ENCODE results near the gene UBE2G1. TPM values are rescaled to one million over a fixed set of nuclear protein-coding genes. Genes with fewer than 3 reads are reported as not detected.

UBE2G1 gene
- polyA plus RNA-seq, 1 donor from 2014 or later = 65.8 TPM

DNA sequence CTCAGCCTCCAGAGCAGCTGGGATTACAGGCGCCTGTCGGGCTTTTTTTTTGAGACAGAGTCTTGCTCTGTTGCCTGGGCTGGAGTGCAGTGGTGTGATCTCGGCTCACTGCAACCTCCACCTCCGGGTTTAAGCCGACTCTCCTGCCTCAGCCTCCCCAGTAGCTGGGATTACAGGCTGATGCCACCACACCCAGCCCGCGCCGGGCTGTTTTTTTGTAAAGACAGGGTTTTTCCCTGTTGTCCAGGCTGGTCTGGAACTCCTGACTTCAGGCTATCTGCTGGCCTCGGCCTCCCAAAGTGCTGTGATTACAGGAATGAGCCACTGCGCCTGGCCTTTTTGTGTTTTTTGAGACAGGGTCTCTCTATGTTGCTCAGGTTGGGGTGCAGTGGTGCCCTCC is 39.9 kb upstream of the UBE2G1 start:
- Histone ChIP-seq H4K20me1 (ENCODE audit: insufficient read depth) (no peaks in the 10 kb centered on the region), H3K4me2 (ENCODE audit: low read length) (no peak overlapping the region), H3K27me3 (ENCODE audit: insufficient read depth, low read depth, low read length) (no peaks in the 10 kb centered on the region), H3K79me2 (replicated peaks; ENCODE audit: insufficient read depth, low read length) (no peaks in the 10 kb centered on the region), H3K9ac (ENCODE audit: low read length) (no peak overlapping the region), H3F3A (ENCODE audit: insufficient read depth, low read length, poor library complexity, severe bottlenecking) (no peaks in the 10 kb centered on the region), H3K36me3 (ENCODE audit: insufficient read depth, low read length) (no peaks in the 10 kb centered on the region), H3K9me3 (ENCODE audit: low read length) (no peaks in the 10 kb centered on the region), H3K27ac (ENCODE audit: low read length) (no peak overlapping the region), H3K4me3 (ENCODE audit: low read length) (no peak overlapping the region), H2AFZ (ENCODE audit: low read depth, low read length) (no peak overlapping the region), H3K9me2 (ENCODE audit: insufficient read depth, low read length) (no peaks in the 10 kb centered on the region)
- no peak for TF ChIP-seq TAF1 (IDR thresholded peaks at IDR 0.05; ENCODE audit: low read depth)
- TF ChIP-seq, protein P1, sequence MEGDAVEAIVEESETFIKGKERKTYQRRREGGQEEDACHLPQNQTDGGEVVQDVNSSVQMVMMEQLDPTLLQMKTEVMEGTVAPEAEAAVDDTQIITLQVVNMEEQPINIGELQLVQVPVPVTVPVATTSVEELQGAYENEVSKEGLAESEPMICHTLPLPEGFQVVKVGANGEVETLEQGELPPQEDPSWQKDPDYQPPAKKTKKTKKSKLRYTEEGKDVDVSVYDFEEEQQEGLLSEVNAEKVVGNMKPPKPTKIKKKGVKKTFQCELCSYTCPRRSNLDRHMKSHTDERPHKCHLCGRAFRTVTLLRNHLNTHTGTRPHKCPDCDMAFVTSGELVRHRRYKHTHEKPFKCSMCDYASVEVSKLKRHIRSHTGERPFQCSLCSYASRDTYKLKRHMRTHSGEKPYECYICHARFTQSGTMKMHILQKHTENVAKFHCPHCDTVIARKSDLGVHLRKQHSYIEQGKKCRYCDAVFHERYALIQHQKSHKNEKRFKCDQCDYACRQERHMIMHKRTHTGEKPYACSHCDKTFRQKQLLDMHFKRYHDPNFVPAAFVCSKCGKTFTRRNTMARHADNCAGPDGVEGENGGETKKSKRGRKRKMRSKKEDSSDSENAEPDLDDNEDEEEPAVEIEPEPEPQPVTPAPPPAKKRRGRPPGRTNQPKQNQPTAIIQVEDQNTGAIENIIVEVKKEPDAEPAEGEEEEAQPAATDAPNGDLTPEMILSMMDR (IDR thresholded peaks at IDR 0.05; ENCODE audit: poor library complexity, severe bottlenecking) = no peak

DNA sequence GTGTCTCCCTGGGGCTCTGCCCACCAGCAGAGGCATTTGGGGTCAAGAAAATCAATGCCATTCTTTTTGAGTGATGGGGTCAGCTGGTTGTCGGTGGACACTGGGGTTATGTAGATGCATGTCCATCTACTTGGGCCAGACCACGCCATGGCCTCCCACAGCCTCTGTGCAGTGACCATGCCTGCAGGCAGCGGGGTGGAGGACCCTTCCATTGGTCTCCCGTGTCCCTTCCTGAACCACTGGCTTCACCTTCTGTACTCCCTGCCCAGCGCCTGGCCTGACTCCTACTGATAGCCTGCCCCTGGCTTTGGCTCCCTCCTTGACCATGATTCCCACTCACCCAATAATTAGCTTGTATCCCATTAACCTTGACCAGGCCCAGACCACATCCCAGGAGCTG is 39.2 kb upstream of the UBE2G1 start:
- H3F3A ChIP-seq (ENCODE audit: insufficient read depth, low read length, poor library complexity, severe bottlenecking) = no peaks in the 10 kb centered on the region
- H3K9me3 ChIP-seq (ENCODE audit: low read length) = no peaks in the 10 kb centered on the region
- H3K27ac ChIP-seq (ENCODE audit: low read length) = no peak overlapping the region
- no peak overlapping the region for H3K9ac ChIP-seq (ENCODE audit: low read length)
- H3K9me2 ChIP-seq (ENCODE audit: insufficient read depth, low read length) = no peaks in the 10 kb centered on the region
- no peak overlapping the region for H3K4me3 ChIP-seq (ENCODE audit: low read length)
- no peaks in the 10 kb centered on the region for H4K20me1 ChIP-seq (ENCODE audit: insufficient read depth)
- no peaks in the 10 kb centered on the region for H3K36me3 ChIP-seq (ENCODE audit: insufficient read depth, low read length)
- no peaks in the 10 kb centered on the region for H3K79me2 ChIP-seq (replicated peaks; ENCODE audit: insufficient read depth, low read length)
- no peak overlapping the region for H3K4me2 ChIP-seq (ENCODE audit: low read length)
- no peak for TF ChIP-seq POLR2AphosphoS5 (IDR thresholded peaks at IDR 0.05)
- TF ChIP-seq SMC3 (conservative IDR thresholded peaks at IDR 0.05; ENCODE audit: poor library complexity) = no peak
- H3K27me3 ChIP-seq (ENCODE audit: insufficient read depth, low read depth, low read length) = no peaks in the 10 kb centered on the region
- no peak overlapping the region for H2AFZ ChIP-seq (ENCODE audit: low read depth, low read length)

GRCh38 chr17:4405038-4405669 is 38.7 kb upstream of the UBE2G1 start:
- no peak overlapping the region for H3K4me2 ChIP-seq (ENCODE audit: low read length)
- H3K9ac ChIP-seq (ENCODE audit: low read length) = no peak overlapping the region
- H3F3A ChIP-seq (ENCODE audit: insufficient read depth, low read length, poor library complexity, severe bottlenecking) = no peaks in the 10 kb centered on the region
- H3K79me2 ChIP-seq (replicated peaks; ENCODE audit: insufficient read depth, low read length) = no peaks in the 10 kb centered on the region
- no peak for TF ChIP-seq RAD21 (conservative IDR thresholded peaks at IDR 0.05)
- TF ChIP-seq MXI1 (conservative IDR thresholded peaks at IDR 0.05; ENCODE audit: poor library complexity, severe bottlenecking) = no peak
- TF ChIP-seq EZH2 (IDR thresholded peaks at IDR 0.05; ENCODE audit: borderline replicate concordance, insufficient read depth, low read length, poor library complexity, severe bottlenecking) = no peak
- no peak for TF ChIP-seq SMC3 (conservative IDR thresholded peaks at IDR 0.05; ENCODE audit: poor library complexity)
- TF ChIP-seq EP300 (conservative IDR thresholded peaks at IDR 0.05; ENCODE audit: poor library complexity, severe bottlenecking) = no peak
- TF ChIP-seq, protein P1 (IDR thresholded peaks at IDR 0.05; ENCODE audit: poor library complexity, severe bottlenecking) = no peak
- TF ChIP-seq TAF1 (IDR thresholded peaks at IDR 0.05; ENCODE audit: low read depth) = no peak
- TF ChIP-seq POLR2AphosphoS5 (IDR thresholded peaks at IDR 0.05) = no peak
- TF ChIP-seq, protein P2, sequence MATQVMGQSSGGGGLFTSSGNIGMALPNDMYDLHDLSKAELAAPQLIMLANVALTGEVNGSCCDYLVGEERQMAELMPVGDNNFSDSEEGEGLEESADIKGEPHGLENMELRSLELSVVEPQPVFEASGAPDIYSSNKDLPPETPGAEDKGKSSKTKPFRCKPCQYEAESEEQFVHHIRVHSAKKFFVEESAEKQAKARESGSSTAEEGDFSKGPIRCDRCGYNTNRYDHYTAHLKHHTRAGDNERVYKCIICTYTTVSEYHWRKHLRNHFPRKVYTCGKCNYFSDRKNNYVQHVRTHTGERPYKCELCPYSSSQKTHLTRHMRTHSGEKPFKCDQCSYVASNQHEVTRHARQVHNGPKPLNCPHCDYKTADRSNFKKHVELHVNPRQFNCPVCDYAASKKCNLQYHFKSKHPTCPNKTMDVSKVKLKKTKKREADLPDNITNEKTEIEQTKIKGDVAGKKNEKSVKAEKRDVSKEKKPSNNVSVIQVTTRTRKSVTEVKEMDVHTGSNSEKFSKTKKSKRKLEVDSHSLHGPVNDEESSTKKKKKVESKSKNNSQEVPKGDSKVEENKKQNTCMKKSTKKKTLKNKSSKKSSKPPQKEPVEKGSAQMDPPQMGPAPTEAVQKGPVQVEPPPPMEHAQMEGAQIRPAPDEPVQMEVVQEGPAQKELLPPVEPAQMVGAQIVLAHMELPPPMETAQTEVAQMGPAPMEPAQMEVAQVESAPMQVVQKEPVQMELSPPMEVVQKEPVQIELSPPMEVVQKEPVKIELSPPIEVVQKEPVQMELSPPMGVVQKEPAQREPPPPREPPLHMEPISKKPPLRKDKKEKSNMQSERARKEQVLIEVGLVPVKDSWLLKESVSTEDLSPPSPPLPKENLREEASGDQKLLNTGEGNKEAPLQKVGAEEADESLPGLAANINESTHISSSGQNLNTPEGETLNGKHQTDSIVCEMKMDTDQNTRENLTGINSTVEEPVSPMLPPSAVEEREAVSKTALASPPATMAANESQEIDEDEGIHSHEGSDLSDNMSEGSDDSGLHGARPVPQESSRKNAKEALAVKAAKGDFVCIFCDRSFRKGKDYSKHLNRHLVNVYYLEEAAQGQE (IDR thresholded peaks at IDR 0.05; ENCODE audit: borderline replicate concordance) = no peak
- H3K9me3 ChIP-seq (ENCODE audit: low read length) = no peaks in the 10 kb centered on the region
- H3K4me3 ChIP-seq (ENCODE audit: low read length) = no peak overlapping the region
- no peak overlapping the region for H2AFZ ChIP-seq (ENCODE audit: low read depth, low read length)
- no peaks in the 10 kb centered on the region for H3K36me3 ChIP-seq (ENCODE audit: insufficient read depth, low read length)
- no peaks in the 10 kb centered on the region for H3K9me2 ChIP-seq (ENCODE audit: insufficient read depth, low read length)
- no peak overlapping the region for H3K27ac ChIP-seq (ENCODE audit: low read length)
- no peaks in the 10 kb centered on the region for H3K27me3 ChIP-seq (ENCODE audit: insufficient read depth, low read depth, low read length)
- H4K20me1 ChIP-seq (ENCODE audit: insufficient read depth) = no peaks in the 10 kb centered on the region

Measured in neural cell (in vitro differentiated cells).